SIG-M5 treated with dmso at 0.1 percent for 504 hours (cell line): Measurements from ENCODE around the gene FOLR1.
"Not testable (repeated sequence)": the region's sequence is repeated elsewhere in the genome, so short reads cannot be mapped to it uniquely, and the experiment has no call there.

Experiments
- DNase-seq: peaks from one replicate; lab custom pipeline; 2025; ENCODE audit not compliant: unreplicated experiment; lab: John Stamatoyannopoulos, UW

Gene FOLR1

DNA sequence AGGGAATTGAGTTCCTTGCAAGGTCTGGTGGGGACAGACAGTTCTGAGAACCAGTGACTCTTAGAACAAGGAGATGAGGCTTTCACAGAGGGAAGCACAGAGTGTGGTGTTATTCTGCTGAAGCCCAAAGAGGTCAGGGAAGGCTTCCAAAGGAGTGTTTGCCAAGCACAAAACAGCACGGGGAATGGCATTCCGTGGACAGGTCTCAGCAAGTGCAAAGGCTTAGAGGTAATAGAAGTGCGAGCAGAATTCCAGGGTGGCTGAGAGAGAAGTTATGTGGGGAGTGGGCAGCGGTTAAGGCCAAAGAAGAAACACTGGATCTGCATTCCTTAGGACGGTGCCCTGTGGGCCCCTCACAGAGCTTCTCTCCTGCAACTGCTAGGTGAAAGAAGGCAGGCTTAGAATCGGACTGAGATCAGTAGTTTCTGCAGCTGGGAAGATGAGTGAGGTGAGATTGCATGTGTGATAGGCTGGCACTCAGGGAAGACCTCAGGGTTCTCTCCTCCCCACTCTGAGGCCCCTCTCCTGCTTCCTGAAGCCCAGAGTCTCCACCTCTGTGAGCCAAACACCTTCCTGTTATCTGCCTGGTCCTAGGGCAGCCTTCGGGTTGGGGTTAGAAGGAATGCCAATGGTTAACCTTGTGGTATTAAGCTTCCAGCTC is 10.9 kb upstream of the FOLR1 start:
- DNase-seq: not testable (repeated sequence)

DNA sequence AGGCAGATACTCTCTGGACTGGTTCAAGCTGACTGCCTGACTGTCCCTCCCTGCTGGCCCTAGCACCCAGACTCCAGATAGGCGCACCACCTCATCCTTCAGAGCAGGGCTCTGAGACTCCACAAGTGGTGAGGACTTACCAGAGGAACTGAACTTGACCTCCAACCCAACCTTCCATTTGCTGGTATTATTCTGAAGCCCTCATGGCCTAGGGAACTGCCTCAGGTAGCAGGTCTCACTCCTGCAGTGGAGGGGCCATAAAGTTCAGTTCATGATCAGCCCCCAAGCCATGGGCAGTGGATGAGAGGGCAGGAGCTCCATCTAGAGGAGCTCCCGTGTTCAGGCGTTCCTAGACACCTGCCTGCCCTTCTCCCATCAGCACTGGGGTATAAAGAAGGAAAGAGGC is 10.4 kb upstream of the FOLR1 start:
- DNase-seq: not testable (repeated sequence)

- DNase-seq: no peak
Observed at GRCh38 chr11:72188267-72188666, 3.7 kb upstream of the FOLR1 start.

DNA sequence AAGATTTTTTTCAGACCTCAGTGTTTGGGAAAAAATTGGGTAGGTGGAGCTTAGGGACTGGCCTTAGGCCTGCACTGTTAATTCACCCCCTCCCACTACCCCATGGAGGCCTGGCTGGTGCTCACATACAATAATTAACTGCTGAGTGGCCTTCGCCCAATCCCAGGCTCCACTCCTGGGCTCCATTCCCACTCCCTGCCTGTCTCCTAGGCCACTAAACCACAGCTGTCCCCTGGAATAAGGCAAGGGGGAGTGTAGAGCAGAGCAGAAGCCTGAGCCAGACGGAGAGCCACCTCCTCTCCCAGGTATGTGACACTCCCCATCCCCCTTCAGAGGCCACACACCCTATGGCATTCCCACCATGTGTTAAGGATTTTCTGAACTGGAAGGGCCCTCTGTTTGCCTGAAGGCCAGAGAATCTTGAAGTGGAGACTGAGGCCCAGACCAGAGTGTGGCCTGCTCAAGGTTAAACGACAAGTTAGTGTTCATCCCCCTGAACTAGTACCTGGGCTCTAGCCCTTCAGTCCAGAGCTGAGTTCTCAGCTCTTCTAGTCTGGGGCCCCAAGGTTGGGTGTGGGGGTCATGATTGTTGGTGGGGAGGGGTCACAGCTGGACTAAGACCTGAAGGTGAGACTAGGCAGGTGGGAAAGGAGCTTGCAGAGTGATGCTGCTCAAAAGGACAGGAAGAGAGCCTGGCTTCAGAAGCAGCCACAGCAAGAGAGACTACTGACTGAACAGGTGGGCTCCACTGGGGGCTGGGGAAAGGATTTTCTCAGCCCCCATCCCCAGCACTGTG is 2.3 kb upstream of the FOLR1 start:
- DNase-seq: no peak

GRCh38 chr11:72190631-72191071 is 1.3 kb upstream of the FOLR1 start:
- DNase-seq: no peak

- no peak for DNase-seq
Observed at GRCh38 chr11:72195518-72196270, 3.8 kb downstream of the FOLR1 start.

DNA sequence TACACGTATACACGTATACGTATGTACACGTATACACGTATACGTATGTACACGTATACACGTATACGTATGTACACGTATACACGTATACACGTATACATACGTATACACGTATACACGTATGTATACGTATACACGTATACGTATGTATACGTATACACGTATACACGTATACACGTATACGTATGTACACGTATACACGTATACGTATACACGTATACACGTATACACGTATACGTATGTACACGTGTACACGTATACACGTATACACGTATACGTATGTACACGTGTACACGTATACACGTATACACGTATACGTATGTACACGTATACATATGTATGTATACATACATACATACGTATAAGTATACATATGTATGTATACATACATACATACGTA is 9.5 kb downstream of the FOLR1 start:
- not testable (repeated sequence) for DNase-seq

GRCh38 chr11:72202571-72202970 is 10.6 kb downstream of the FOLR1 start:
- no peak for DNase-seq

- no peak for DNase-seq
Observed at GRCh38 chr11:72203163-72203562, 11.2 kb downstream of the FOLR1 start.

GRCh38 chr11:72204886-72205285 is 12.9 kb downstream of the FOLR1 start:
- no peak for DNase-seq

DNA sequence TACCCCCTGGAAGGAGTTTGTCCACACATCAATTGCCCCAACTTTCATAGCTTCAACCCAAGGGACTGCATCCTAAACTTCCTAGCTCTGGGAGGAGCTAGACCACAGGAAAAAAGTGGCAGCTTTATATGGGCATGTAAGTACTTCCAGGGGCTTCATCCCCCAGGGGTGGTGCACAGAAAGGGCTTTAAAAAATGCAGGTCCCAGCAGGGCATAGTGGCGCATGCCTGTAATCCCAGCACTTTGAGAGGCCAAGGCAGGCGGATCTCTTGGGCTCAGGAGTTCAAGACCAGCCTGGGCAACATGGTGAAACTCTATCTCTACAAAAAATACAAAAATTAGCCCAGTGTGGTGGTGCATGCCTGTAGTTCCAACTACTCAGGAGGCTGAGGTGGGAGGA is 14.9 kb downstream of the FOLR1 start:
- DNase-seq: not testable (repeated sequence)

DNA sequence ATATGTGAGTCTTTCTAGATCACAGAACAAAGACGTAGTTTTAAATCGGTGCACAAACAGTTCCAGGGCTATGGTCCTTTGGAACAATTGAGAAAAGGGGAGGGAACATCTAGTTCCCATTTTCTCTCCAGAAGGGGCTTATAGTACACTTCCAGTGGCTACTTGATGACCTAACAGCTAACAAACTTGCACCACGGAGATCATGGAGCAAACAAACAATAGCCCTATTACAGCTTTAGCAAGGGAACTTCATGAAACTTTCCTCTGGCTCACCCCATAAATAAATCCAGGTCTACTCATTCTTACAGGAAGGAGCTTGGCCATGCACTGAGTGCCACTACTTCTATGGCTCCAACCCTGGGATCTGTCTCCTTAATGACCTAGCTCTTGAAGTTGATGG is 16.3 kb downstream of the FOLR1 start:
- DNase-seq: no peak

DNA sequence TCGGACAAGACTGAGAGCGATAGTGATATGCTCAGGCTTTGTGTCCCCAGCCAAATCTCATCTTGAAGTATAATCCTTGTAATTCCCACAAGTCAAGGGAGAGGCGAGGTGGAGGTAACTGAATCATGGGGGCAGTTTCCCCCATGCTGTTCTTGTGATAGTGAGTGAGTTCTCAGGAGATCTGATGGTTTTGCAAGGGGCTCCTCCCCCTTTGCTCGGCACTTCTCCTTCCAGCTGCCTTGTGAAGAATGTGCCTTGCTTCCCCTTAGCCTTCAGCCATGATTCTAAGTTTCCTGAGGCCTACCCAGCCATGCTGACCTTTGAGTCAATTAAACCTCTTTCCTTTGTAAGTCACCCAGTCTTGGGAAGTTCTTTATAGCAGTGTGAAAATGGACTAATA is 17.2 kb downstream of the FOLR1 start:
- peak; percentile 50 for DNase-seq

DNA sequence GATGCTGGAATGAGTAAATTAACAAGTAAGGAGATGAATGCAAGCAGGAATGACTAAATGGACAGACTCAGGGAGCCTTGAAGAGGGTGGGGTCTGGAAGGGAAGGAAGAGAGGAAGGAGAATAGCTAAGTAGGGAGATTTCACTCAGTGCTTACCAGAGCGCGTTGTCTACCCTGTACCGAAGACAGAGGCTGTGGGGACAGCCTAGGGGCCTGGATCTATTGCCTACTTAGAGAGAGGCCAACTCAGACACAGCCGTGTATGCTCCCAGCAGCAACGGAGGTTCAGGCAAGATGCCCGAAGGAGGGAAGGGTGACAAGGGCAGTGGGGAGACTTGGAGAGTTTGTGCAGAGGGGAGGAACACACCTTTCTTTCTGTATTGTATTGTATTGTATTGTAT is 24.7 kb downstream of the FOLR1 start, which contains the start of gene FOLR2:
FOLR2 (plus strand) TSS at position 157 of the 400 bp plus-strand sequence. CDS start 1,791 bp downstream, outside the sequence.
- no peak for DNase-seq

- DNase-seq: peak; percentile 33
Observed at GRCh38 chr11:72217841-72218240, 25.9 kb downstream of the FOLR1 start.

GRCh38 chr11:72218251-72218745 is 26.4 kb downstream of the FOLR1 start:
- DNase-seq: no peak

DNA sequence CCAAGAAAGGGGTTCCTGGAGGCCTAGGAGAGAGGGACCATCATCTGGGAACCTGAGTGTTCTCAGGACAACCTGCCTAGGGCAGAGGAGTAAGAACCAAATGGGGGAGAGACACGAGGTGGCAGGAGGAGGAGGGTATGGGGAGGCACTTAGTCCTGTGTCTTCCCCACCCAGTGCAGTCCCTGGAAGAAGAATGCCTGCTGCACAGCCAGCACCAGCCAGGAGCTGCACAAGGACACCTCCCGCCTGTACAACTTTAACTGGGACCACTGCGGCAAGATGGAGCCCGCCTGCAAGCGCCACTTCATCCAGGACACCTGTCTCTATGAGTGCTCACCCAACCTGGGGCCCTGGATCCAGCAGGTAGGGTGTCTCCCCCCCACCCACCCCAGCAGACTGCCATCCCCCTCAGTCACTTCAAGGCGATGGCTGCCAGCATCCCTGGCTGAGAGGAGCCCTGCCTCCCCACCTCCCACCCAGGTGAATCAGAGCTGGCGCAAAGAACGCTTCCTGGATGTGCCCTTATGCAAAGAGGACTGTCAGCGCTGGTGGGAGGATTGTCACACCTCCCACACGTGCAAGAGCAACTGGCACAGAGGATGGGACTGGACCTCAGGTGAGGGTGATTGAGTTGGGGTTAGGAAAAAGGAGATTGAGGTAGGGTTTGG is 28.9 kb downstream of the FOLR1 start:
- DNase-seq: no peak

DNA sequence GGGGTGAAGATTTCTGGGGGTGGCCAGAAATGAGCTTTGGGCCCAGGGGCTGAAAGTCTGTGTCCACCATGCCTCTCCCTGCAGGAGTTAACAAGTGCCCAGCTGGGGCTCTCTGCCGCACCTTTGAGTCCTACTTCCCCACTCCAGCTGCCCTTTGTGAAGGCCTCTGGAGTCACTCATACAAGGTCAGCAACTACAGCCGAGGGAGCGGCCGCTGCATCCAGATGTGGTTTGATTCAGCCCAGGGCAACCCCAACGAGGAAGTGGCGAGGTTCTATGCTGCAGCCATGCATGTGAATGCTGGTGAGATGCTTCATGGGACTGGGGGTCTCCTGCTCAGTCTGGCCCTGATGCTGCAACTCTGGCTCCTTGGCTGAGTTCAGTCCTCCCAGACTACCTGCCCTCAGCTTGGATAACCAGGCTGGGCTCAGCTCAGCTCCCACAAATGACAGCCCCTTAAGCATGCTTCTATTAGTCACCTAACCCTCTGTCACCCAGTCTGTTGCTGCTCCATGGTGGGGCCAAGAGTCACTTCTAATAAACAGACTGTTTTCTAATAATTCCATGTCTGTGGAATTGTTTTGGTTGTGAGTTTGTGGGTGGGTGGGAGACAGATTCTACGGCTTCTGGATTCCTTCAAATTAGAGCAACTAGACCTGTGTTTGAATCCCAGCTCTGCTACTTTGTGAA is 29.6 kb downstream of the FOLR1 start:
- no peak for DNase-seq

GRCh38 chr11:72222106-72222891 is 30.4 kb downstream of the FOLR1 start:
- no peak for DNase-seq
